HL-60 (cell line): ENCODE data around the gene RAB1B.

Experiments used
- DNase-seq, 2 experiments: peaks; one replicate each; pipeline ENCODE4 v3.0.0-alpha.2; 2010 to 2020; ENCODE audit warnings: low read depth in 1 of 2, low spot score in 1 of 2
- H3K27ac ChIP-seq: fragments of 250-450 bp; sonication (Bioruptor Pico); replicated peaks from 2 replicates; pipeline ENCODE4 v1.5.1; 2020; ENCODE audit warnings: mild to moderate bottlenecking, moderate library complexity
- H3K27me3 ChIP-seq: fragments of 250-450 bp; sonication (Bioruptor Pico); 2 replicates; pipeline ENCODE4 v1.5.1; 2021; ENCODE audit warnings: mild to moderate bottlenecking, moderate library complexity; ENCODE audit not compliant: insufficient read depth, poor library complexity, severe bottlenecking
- H3K4me3 ChIP-seq: replicated peaks from 2 replicates; pipeline ENCODE4 v1.5.1; 2011; ENCODE audit warnings: mild to moderate bottlenecking, control low read depth, low read length; ENCODE audit not compliant: insufficient read depth
- GABPA ChIP-seq: IDR thresholded peaks from 2 replicates; pipeline ENCODE4 v1.6.1; 2012; ENCODE audit warnings: low read depth
- POLR2AphosphoS5 ChIP-seq: IDR thresholded peaks from 2 replicates; pipeline ENCODE4 v1.6.1; 2012; ENCODE audit warnings: low read depth
- SPI1 ChIP-seq: IDR thresholded peaks from 2 replicates; pipeline ENCODE4 v1.6.1; 2012; ENCODE audit warnings: low read depth, mild to moderate bottlenecking, borderline replicate concordance
- TF ChIP-seq, protein P1 (sequence below): IDR thresholded peaks from one replicate; pipeline ENCODE4 v1.5.1; 2011; ENCODE audit warnings: low read length, control low read depth, inconsistent platforms; ENCODE audit not compliant: insufficient read depth
- TF ChIP-seq, protein P2 (sequence below): IDR thresholded peaks from 2 replicates; pipeline ENCODE4 v1.6.1; 2012; ENCODE audit warnings: low read depth; ENCODE audit not compliant: insufficient replicate concordance

Gene RAB1B

DNA sequence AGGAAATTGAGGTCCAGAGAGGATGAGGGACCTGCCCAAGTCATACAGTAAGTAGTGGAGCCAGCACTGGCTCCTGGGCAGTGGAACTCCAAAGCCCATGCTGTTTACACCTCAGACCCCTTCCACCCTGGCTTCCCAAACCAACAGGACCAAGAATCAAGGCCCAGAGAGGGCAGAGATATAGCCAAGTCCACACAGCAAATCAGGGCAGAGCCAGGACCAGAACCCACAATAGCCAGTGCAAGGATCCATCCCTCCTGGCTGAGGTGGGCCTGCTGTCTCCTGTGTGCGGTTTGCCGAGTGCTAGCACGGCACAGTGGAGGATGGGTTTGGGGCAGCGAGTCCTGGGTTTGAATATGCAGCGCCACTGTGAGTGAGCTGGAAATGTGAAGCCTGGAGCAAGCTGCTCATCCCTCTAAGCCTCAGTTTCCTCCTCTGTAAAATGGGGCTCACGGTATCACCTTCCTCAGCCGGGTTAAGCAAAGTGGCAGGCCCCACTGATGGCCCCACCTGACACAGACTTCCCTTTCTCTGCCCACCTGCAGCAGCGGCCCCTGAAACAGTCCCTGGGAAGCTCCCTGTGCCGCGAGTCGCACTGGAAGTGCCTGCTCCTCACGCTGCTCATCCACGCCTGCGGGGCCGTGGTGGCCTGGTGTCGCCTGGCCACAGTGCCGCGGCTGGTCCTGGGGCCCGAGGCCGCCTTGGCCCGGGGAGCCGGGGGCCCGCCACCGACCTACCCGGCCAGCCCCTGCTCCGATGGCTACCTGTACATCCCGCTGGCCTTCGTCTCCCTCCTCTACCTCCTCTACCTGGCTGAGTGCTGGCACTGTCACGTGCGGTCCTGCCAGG is 25.6 kb downstream of the RAB1B start:
- DNase-seq = no peak
- TF ChIP-seq SPI1 = no peak
- TF ChIP-seq, protein P1, sequence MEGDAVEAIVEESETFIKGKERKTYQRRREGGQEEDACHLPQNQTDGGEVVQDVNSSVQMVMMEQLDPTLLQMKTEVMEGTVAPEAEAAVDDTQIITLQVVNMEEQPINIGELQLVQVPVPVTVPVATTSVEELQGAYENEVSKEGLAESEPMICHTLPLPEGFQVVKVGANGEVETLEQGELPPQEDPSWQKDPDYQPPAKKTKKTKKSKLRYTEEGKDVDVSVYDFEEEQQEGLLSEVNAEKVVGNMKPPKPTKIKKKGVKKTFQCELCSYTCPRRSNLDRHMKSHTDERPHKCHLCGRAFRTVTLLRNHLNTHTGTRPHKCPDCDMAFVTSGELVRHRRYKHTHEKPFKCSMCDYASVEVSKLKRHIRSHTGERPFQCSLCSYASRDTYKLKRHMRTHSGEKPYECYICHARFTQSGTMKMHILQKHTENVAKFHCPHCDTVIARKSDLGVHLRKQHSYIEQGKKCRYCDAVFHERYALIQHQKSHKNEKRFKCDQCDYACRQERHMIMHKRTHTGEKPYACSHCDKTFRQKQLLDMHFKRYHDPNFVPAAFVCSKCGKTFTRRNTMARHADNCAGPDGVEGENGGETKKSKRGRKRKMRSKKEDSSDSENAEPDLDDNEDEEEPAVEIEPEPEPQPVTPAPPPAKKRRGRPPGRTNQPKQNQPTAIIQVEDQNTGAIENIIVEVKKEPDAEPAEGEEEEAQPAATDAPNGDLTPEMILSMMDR = no peak
- TF ChIP-seq GABPA = no peak
- TF ChIP-seq, protein P2, sequence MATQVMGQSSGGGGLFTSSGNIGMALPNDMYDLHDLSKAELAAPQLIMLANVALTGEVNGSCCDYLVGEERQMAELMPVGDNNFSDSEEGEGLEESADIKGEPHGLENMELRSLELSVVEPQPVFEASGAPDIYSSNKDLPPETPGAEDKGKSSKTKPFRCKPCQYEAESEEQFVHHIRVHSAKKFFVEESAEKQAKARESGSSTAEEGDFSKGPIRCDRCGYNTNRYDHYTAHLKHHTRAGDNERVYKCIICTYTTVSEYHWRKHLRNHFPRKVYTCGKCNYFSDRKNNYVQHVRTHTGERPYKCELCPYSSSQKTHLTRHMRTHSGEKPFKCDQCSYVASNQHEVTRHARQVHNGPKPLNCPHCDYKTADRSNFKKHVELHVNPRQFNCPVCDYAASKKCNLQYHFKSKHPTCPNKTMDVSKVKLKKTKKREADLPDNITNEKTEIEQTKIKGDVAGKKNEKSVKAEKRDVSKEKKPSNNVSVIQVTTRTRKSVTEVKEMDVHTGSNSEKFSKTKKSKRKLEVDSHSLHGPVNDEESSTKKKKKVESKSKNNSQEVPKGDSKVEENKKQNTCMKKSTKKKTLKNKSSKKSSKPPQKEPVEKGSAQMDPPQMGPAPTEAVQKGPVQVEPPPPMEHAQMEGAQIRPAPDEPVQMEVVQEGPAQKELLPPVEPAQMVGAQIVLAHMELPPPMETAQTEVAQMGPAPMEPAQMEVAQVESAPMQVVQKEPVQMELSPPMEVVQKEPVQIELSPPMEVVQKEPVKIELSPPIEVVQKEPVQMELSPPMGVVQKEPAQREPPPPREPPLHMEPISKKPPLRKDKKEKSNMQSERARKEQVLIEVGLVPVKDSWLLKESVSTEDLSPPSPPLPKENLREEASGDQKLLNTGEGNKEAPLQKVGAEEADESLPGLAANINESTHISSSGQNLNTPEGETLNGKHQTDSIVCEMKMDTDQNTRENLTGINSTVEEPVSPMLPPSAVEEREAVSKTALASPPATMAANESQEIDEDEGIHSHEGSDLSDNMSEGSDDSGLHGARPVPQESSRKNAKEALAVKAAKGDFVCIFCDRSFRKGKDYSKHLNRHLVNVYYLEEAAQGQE = no peak
- no peak for TF ChIP-seq POLR2AphosphoS5
- H3K4me3 ChIP-seq = no peak overlapping the region
- H3K27me3 ChIP-seq = peaks cover 17% of the 10 kb centered on the region
- no peak overlapping the region for H3K27ac ChIP-seq

DNA sequence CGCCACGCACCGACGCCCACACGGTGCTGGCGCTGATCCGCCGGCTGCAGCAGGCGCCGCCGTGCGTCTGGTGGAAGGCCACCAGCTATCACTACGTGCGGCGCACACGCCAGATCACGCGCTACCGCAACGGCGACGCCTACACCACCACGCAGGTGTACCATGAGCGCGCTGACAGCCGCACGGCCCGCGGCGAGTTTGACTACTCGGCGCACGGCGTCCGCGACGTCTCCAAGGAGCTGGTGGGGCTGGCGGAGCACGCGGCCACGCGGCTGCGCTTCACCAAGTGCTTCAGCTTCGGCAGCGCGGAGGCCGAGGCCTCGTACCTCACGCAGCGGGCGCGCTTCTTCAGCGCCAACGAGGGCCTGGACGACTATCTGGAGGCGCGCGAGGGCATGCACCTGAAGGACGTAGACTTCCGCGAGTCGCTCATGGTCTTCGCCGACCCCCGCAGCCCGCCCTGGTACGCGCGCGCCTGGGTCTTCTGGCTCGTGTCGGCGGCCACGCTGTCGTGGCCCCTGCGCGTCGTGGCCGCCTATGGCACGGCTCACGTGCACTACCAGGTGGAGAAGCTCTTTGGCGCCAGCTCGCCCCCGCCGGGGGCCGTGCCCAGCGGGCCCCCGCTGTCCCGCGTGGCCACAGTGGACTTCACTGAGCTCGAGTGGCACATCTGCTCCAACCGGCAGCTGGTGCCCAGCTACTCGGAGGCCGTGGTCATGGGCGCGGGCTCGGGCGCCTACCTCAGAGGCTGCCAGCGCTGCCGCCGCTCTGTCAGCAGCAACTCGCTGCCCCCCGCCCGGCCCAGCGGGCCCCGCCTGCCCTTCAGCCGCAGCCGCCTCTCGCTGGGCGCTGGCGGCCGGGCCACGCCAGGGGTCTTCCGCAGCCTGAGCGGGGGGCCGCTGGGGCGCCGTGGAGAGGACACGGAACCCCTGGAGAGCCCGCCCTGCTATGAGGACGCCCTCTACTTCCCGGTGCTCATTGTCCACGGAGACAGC is 26.5 kb downstream of the RAB1B start:
- no peak overlapping the region for H3K4me3 ChIP-seq
- TF ChIP-seq, protein P1 = no peak
- no peak for TF ChIP-seq POLR2AphosphoS5
- TF ChIP-seq, protein P2 = no peak
- no peak for TF ChIP-seq SPI1
- TF ChIP-seq GABPA = no peak
- DNase-seq = no peak
- no peak overlapping the region for H3K27ac ChIP-seq
- H3K27me3 ChIP-seq = peaks cover 17% of the 10 kb centered on the region

DNA sequence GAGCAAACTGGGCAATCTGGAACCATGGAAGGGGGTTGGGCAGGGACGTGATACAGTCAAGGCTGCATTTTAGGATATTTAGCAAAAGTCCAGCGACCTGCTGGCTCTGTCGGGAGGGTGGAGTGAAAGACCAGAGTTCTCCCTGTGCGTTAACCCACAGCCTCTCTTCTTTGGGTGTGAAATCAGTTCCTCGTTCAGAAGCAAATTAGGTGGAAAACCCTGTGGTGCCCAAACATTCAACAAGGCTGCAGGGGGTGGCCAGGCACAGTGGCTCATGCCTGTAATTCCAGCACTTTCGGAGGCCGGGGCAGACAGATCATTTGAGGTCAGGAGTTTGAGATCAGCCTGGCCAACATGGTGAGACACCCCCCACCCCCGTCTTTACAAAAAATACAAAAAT is 29.2 kb downstream of the RAB1B start:
- Histone ChIP-seq H3K27me3 (peaks cover 3% of the 10 kb centered on the region), H3K4me3 (no peak overlapping the region), H3K27ac (no peak overlapping the region)
- TF ChIP-seq, protein P2 = no peak
- no peak for DNase-seq
